NCI-H460 (cell line): ENCODE data around the gene LAMA2. TPM values are rescaled to one million over a fixed set of nuclear protein-coding genes. Genes with fewer than 3 reads are reported as not detected.
"Not testable (repeated sequence)": the region's sequence is repeated elsewhere in the genome, so short reads cannot be mapped to it uniquely, and the experiment has no call there.

Experiments
- DNase-seq: peaks from one replicate; pipeline ENCODE4 v3.0.0-alpha.2; 2016; ENCODE audit warnings: low read depth; ENCODE audit errors: extremely low read depth
- total RNA-seq: library from RNA; depleted of rRNA; stranded (reverse); fragments of >200 nt; shearing (Covaris generic); gene quantifications from 2 replicates; pipeline ENCODE4 v1.2.3, GENCODE V29; 2014

Gene LAMA2
- total RNA-seq, 1 experiment from 2014 or later = 0.74 TPM

DNA sequence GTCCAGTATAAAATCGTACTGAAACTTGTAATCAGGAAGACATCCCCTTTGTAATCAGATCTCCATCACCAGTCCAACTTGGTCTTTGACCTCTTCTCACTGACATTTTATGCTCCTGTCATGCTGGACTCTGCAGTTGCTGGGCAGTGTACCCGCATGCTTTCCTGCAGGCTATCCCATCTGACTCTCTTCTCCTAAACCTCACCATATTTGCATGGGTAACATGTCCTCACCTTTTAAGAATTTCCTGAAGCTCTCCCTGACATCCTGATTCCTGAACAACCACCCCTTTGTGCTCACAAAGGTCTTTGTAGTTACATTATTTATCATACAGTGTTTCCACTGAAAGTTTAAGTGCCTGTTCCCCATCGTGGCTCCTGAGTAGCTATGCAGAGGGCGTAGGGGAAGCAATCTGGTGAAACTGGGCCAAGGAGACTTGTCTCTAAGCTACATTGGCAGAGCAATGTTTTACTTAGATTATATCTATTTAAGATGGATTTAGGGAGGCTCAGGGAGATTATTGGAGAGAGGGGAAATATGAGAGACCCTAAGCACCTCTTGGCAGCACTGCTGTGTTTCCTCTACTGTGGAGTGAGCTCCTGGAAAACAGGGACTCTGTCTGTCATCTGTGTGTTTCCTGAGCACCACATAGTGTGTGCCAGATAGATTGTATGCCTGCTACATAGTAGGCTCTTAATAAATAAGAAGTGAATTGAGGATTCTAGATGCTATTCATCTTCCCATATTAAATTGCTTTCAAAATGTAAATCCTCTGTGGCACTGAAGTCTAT, 124.0 kb downstream of the LAMA2 start:
- no peak for DNase-seq

DNA sequence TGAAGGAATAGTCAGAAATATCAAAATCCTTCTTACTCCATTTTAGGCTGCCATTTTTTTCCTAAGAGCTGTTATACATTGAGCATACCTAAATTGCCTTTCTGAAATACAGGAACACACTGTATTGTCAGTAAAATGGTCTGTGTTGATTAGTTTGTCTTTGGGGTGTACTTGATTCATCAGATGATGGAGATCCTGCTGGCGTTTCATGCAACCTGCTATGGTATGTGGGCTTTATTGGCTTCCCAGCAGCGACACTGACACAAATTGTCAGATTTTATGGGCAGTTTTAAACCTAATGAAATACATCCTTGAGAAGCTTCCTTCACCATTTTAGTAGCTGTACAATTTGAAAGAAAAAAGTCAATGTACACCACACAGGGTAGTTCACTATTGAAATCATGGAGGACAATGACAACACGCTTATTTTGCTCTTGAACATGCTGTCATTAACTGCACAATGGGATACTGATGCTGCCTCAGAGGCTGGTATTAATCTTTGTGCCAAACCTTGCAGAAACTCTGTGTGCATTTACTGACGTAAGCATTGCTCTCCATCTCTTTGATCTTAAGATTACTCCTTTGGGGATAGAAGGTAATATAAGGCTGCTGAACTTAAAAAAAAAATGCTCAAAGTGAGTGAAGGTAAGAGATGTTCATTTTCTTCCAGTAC, 124.9 kb downstream of the LAMA2 start:
- DNase-seq = no peak

DNA sequence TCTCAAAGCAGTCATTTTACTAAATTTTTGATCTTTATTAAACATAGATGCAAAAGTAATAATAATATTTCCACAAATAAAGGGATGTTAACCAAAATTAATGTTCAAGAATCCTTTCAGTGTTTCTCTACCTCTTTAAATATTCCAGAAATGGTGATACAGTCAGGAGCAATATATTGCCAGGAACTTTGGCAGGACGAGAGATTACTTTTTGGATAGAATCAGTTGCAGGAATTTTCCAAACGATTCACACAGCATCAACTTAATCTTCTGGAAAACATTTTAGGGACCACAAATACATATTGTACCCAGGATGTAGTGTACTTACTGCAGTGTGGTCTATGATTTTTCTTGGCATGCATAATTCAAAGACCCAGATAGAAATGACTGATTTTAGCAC, 125.7 kb downstream of the LAMA2 start:
- DNase-seq = no peak

DNA sequence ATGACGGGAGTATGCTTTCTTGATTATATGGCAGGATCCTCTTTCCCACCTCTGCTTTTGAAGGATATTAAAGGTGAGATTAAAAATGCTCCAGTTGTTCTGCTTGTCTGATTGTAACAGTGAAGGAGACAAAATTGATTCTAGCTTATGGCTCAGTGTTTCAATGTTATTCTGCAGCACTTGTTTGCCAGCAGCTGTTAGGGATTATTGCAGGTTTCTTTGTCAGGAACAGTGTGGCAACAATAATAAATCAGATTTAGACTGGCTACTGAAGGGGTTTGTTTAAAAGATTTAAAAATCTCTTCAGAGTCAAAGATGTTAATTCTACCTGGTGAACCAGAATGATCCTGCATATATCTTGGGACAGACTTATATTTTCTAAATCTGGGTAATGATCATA, 126.9 kb downstream of the LAMA2 start:
- no peak for DNase-seq

DNA sequence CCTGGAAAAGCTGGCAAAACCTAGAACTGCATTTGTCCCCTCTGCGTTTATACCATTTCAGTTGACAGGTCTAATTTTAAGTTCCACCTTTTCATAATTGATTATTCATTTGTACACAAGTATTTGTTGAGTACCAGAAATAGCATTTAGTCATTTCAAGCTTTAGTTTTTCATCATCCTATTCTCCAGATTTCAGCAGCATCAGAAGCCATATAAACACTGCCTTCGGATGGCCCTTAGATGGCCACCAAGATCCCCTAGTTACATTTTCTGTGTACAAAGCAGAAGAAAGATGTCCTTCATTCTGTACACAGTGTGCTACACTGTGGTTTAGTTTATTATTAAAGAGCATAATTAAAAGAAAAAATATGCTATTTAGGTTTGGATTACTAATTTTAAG, 131.4 kb downstream of the LAMA2 start:
- no peak for DNase-seq

DNA sequence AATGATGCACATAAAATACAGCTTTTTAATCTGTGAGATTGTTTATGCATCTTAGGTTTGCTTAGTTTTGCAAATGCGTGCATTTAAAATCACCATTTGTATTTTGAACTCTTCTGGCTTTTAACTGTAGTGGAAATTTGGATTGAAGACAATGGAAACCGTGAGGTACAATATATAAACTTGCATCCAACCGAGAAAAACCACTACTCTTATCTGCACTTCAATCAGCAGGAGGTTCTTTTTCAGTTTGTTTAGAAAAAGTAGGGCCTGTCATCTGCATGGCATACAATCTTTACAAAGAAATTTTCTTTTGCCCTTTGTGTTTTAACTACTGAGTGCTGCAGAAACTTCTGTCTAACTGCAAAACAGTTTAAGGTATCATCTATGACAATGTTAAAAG, 132.8 kb downstream of the LAMA2 start:
- no peak for DNase-seq

DNA sequence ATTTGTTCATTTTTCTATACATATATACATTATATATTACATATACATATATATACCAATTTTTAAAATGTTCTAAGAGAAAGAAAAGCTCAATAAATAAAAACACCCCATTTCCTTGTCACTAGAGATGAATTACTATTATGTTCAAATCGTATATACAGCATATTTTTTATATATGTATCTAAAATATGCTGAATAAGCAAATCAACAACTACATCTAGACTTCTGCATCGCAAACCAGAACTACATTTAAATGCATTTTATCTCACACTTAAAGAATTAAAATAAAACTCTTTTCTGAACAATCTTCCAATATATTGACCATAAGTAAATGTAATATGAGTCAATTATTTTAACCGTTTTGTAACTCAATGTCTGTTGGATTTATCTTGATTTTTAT, 133.9 kb downstream of the LAMA2 start:
- DNase-seq = no peak

DNA sequence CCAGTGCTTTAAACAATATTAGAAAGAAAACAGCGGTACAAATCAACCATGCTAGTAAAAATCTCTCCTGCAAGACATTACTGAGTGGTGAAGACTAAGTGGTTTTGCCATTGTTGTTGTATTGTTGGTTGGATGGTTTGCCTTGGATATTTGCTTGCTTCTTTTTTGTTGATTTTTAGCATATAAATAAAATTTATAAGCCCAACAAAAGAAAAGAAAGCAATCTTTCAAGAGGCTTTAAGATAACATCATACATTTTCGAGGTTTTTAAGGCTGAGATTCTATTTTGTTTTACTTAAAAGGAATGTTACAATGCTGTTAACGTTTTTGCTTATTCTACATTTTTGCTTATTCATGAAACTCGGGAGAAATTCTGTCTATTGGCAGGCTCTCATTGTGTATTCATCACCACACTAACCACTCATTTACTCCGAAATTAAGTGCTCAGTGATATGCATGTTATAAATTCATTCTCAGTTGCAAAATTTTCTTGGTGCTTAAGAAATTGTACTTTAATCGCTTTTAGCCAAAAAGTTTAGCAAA, 139.1 kb downstream of the LAMA2 start:
- no peak for DNase-seq

DNA sequence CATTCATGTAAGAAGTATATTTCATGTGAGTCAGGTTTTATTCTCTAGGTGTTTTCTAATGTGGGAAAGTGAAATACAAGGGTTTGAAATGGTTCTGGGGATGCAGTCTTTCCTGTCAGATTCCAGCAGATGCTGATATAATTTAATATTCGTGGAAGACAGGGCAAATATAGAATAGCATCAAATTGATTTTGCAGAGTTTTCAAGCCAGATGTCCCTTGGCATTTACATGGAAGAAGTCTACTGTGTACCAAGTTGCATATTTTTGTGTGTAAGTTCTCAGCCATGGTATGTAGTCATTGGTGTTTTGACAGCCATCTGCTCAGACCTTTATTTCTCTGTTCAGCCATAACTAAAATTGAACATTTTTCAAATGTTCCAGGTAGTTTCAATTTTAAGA, 143.7 kb downstream of the LAMA2 start:
- DNase-seq = no peak

DNA sequence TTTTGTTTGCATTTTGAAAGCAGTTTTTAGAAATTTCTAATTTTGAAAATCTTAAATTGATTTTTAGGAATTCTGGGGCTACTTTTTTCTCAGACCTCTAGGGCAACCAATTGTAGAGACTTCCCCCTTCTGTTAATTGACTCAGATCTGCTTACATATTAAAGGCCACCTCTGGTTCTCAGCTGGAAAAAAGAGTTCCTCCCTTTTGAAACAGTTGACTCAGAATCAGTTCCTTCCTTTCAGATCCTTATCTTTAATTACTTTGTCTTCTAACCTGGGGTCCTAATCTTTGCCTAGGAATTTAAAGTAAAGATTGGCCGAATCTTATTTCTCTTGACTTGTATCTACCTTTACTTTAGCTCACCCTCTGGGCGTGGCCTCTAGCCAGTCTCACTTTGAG, 146.8 kb downstream of the LAMA2 start:
- DNase-seq = no peak

DNA sequence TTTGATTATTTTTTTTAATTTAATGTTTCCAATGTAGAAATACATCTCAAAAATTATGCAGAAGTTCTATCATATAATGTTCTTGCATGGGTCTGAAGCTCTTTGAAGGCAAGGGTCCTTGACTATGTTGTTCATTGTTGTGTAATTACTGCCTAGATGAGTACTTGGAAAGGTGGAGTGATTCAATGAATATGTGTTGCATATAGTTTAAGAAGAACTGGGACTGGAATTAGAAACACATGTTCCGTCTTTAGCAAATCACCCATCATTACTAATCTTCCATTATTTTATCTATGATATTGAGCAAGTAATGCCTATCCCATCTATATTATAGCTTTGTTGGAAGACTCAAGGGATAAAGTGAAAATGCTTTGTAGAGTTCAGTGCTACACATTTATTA, 147.3 kb downstream of the LAMA2 start:
- DNase-seq = no peak

DNA sequence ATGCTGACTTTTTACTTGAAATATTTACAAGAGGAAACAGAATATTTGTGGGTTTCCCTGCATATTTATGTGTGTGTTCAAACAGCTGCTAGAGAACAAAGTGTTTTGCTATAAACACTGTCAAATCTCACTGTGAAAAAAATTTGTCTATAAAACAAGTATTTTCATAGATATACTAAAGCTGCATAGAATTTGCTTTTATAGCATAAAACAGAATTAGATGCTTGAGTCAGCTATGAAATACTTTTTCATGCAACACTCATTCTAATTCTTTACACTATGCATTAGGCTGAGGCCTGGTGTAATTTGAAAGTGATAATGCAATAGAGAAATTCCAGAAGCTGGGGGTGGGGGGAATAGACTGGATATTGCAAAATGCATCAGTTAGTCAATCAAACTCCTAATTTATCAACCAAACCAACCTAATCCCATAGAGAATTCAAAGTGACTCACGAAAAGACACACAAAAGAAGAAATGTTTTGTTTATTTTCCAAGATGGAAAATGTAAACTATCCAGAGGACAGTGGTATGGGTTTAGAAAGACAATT, 148.2 kb downstream of the LAMA2 start:
- no peak for DNase-seq

DNA sequence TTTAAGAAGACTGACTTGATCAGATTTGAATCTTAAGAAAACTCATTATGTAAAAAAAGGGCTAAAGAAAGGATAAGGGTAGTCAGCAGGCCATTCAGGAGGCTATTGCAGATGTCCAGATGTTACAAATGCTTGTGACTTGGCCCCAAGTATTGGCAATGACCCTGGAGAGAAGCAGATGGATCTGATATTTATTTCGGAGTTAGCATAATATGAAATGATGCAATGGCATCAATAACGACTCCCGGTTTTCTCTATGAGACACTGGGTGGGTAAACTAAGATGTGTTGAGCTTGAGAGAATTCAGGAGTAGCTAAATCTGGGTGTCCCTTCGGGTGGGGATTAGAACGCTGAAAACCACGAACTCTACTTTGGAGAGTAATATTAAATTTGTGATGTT, 149.7 kb downstream of the LAMA2 start:
- DNase-seq = no peak

DNA sequence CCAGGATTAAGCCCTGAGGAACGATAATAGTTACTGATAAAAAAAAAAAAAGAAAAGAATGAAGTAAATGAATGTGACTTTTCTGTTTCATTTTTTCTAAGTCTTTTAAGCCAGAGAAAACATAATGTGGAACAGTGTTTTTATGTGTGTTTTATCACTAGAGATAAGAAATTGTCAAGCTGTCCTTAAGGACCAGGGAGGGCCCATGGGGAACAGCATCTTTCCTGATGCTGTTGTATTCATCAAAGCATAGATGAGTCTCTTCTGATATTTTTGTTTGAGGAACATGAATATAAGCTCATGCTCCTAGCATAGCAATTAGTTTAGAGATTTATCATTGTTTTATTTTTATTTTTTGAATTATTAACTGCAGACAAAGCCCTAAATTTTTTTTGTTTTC, 150.2 kb downstream of the LAMA2 start:
- no peak for DNase-seq

DNA sequence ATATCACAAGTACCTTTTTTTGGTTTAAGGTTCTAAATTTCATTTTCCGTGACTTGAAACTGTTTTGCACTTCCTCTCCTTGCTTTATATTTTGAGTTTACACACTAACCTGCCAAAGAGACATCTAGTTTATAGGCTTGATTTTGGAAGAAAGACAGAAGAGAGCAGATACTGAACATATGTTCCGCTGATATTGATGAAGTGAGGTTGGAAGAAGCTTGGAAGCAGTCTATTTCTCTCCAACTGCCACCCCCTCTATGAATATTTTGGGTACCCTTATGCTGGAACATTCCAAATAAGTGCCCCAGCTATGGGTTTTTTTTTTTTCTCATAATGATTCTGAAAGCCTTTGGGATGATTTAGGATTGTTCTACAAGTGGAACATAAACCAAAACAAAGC, 150.6 kb downstream of the LAMA2 start:
- no peak for DNase-seq

DNA sequence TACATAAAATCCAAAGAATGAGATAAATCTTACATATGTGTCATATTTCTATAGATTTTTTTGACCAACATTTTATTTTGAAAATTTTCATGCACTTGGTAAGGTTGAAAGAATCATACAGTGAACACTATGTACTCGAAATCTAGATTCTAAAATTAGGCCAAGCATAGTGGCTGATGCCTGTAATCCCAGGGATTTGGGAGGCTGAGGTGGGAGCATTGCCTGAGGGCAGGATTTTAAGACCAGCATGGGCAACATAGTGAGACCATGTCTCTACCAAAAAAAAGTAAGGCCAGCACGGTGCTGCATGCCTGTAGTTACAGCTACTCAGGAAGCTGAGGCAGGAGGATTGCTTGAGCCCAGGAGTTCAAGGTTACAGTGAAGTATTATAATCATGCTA, 158.6 kb downstream of the LAMA2 start:
- no peak for DNase-seq

DNA sequence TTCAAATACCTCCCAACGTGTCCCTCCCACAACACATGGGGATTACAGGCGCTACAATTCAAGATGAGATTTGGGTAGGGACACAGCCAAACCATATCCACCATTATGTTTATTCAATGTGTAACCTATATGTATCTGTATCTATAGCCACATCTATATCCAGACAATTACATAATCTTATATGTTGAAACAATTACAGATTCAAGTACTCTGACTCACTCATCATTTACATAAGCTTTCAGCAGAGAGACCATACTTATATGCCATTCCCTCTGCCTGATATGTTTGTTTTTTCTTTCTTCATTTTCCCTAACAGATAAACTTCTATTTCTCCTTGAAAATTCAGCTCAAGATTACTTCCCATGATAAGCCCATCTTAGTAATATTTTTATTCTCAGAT, 163.6 kb downstream of the LAMA2 start:
- no peak for DNase-seq

DNA sequence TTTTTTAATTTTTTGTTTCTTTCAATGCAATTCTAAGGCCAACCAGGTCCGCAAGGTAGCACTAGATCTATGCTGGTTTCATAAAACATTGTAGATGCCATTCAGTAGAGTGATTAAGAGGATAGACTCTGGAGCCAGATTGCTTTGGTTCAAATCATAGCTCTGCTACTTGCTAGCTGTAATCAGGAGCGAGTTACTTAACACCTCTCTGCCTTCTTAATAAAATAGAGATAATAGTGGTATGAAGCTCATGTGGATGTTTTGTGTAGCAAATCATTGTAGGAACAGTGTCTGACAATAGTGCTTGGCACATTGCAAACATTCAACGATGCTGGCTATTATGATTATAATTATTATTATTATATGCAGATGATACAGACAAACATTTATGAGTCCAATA, 164.9 kb downstream of the LAMA2 start:
- DNase-seq = no peak

DNA sequence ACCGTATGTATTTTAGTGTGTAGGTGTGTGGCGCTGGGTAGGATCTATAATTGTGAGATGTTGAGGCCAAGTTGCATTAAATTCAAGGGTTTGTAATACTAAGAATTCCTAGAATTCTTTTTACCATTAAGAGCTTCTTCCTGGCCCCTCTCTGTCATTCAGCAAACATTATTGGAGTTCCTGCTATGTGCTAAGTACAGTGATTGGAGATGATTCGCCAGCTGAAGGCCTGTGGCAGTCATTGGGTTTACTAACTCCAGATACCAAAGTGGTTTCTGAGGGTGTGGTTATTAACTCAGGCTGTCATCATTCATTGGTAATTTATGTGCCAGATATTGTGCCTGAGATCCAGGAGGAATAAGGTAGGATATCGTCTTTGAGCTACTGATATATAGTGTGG, 167.1 kb downstream of the LAMA2 start:
- no peak for DNase-seq

DNA sequence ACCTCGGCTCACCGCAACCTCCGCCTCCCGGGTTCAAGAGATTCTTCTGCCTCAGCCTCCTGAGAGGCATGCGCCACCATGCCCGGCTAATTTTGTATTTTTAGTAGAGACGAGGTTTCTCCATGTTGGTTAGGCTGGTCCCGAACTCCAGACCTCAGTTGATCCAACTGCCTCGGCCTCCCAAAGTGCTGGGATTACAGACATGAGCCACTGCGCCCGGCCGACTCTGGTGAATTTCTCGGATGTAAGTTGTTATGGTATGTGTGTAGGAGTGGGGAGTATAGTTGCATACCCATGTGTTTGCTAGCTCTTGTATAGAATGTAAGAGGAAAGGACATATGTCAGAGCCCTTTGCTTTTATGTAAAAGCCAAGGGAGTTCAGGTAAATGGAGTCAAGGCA, 170.2 kb downstream of the LAMA2 start:
- DNase-seq = not testable (repeated sequence)

DNA sequence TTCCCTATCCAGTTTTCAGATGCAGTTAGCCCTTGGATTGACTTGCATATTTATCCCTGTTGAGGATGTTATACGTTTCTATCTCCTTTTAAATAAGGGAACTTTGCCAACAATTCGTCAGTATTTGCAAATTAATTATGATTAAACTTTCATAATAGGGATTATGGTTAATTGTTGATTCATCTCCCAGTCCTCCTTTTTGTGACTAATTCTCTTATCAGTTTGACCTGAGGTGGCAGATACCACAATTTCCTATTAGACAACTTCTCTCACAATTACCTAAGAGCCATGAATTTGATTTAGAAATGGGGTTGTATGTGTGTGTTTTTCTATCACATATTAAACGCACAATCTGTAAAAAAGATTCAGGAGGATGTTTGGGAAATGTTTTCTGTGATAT, 172.9 kb downstream of the LAMA2 start:
- DNase-seq = no peak

DNA sequence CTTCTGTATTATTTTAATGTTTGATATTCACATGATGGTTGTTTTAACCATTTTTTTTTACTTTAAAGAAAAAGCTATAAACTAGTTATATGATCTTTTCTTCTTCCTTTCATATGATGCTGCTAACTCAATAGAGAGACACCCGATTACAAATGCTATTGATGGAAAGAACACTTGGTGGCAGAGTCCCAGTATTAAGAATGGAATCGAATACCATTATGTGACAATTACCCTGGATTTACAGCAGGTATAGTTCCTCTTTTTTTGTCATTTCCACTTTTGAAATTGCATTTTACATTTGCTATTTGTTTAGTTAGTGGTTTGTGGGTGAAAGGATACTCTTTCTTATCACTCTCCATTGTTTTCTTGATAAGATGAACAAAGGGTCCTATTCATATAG, 176.7 kb downstream of the LAMA2 start:
- no peak for DNase-seq
